HG03039 (cell line): ENCODE data around the gene NUDT4.
"Not testable (repeated sequence)": the region's sequence is repeated elsewhere in the genome, so short reads cannot be mapped to it uniquely, and the experiment has no call there.

Experiments used
- ATAC-seq: cut with Tn5 transposase; IDR thresholded peaks from one replicate; pipeline ENCODE4 v1.9.1; 2021; ENCODE audit warnings: mild to moderate bottlenecking, moderate library complexity; ENCODE audit not compliant: unreplicated experiment

The NUDT4 gene

GRCh38 chr12:93366422-93366821 lies 11.3 kb upstream of the NUDT4 start:
- ATAC-seq: no peak

DNA sequence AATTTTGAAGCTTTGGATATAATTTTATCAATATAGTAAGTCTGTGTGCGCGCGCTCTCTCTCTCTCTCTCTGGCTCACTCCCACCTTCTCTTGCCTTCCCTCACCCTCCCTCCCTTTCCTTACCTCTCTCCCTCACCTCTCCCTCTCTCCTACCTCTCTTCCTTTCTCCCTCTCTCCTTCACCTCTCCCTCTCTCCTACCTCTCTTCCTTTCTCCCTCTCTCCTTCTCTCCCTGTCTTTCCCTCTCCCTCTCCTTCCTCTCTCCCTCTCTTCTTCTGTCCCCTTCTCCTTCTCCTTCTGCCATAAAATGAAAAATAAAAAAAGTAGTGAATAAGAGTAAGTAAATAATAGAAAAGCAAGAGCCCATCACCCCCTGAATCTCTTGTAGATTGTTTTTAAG lies 9.0 kb upstream of the NUDT4 start:
- ATAC-seq: no peak

DNA sequence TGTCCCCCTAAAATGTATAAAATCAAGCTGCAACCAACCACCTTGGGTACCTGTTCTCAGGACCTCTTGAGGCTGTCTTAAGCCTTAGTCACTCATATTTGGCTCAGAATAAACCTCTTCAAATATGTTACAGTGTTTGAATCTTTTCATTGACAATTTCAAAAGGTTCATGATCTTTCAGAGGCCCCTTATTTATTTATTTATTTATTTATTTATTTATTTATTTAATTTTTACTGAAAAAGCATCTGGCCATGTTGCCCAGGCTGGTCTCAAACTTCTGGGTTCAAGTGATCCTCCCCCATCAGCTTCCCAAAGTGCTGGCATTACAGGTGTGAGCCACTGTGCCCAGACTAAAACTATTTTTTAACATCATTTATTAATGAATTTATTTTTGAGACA lies 8.2 kb upstream of the NUDT4 start:
- ATAC-seq: no peak

- no peak for ATAC-seq
These were observed 6.8 kb upstream of the NUDT4 start for GRCh38 chr12:93370947-93371346.

DNA sequence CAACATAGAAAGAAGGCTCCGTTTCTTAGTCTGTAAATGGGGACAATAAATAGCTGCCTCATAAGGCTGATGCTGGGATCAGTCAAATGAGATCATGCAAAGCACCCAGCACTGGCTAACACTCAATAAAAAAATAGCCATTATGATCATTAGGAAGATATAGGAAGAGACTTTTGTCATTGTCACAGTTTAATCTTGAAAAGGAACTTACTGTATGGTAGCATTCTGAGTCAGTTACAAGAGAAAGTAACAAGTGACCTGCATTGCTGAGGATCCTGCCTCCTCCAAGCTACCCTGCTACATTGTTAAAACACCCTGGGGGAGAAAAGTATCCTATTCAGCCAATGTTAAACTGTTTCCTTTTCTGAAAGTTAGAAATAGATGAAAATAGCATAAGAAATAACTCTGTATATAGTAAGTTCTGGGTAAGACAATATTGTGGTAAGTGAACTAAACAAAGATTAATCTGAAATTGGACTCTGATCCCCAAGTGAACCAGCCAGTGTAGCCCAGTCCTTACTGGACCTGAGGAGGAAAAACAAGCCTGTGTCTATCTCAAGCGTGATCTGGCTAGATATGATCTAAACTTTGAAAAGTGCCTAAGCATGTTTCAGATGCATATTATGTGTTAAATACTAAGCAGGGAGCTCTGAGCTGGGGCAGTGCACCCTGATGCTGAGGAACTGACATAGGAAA lies 3.6 kb upstream of the NUDT4 start:
- no peak for ATAC-seq

- ATAC-seq: no peak
These were observed 1.8 kb upstream of the NUDT4 start for GRCh38 chr12:93375906-93376305.

GRCh38 chr12:93376436-93377251 lies 1.1 kb upstream of the NUDT4 start:
- no peak for ATAC-seq

DNA sequence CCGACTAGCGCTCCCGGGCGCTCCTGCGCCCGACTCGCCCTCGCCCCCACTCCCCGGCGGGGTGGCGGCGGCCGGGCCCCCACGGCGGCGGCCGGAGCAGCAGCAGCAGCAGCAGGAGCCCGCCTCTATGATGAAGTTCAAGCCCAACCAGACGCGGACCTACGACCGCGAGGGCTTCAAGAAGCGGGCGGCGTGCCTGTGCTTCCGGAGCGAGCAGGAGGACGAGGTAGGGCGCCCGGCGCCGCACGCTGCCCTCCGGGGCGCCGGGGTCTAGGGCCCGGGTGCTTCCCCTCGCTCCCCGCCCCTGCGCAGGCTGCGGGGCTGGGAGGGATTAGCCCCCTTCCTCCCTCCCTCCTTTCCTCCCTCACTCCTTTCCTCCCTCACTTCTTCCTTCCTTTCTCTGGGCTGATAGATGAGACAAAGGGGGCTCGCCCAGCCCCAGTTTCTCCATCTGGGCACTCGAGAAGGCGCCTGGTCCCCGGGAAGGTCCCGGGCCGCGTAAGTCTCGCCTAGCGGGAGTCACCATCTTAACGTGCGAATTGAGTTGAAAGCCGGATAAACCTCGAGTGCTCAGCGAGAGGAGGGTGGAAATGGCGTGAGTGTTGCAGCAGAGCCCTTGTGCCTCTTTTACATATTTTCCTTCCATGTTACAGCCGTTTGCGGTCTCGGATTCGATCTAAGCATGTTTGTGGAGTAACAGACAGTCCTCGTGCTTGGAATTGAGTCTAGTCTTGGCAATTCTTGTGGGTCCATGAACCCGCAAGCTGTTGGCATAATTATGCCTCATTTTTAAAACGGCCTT lies 672 bp downstream of the NUDT4 start:
- ATAC-seq: peak; percentile 22

GRCh38 chr12:93378998-93379325 lies 1.2 kb downstream of the NUDT4 start:
- no peak for ATAC-seq

GRCh38 chr12:93379326-93379980 lies 1.7 kb downstream of the NUDT4 start:
- ATAC-seq: no peak

DNA sequence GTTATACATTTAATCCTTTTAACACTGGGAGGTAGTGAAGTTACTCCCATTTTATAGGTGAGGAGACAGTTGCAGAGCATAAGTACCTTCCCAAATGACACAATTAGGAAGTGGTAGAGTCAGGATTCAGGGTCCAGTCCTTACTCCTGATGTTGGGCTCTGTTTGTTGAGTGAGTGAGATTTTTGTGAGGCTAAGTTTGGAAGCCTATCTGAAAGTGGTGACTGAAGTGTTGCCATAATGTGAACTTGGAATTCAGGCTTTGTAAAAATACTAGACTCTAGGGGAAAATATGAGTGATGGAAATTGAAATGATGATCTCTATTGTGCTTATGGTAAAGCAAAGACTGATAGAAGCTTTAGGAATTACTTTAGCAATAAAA lies 2.2 kb downstream of the NUDT4 start:
- no peak for ATAC-seq

- ATAC-seq: no peak
These were observed 2.9 kb downstream of the NUDT4 start for GRCh38 chr12:93380480-93381121.

DNA sequence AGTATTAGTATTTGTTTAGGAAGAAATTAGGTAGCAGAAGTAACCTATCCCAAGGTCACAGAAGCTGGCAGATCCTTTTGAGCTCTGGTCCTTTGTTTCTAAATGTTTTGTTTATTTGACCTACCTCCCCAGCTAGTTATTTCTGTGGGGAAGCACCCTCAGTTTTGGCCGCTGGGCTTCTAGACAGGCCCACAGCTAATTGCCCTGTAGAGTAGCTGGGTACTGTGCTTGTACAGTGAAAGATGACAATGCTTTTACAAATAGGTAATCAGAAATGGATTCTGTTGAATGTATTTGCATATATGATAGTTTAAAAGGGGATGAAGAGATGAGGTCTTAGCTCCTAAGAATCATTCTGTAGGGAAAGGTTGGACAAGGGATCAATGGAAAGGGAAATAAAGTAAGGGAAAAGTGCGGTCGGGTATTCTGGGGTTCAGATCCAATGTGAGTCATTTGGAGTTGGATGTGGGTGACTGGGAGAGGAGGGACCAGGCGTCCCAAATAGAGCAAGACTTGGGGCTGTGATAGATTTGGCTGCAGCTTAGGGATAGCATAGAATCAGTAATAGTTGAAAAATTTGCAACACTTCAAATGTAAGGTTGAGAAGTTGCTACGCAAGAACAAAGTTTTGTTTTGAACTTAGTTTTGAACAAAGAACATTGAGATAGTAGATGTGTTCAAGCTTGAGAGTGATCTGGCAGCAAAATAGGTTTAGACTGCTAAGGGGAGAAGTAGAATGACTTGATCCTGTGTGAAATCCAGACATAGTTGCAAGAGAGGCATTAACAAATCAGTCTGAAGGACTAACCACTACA lies 3.6 kb downstream of the NUDT4 start:
- ATAC-seq: no peak

DNA sequence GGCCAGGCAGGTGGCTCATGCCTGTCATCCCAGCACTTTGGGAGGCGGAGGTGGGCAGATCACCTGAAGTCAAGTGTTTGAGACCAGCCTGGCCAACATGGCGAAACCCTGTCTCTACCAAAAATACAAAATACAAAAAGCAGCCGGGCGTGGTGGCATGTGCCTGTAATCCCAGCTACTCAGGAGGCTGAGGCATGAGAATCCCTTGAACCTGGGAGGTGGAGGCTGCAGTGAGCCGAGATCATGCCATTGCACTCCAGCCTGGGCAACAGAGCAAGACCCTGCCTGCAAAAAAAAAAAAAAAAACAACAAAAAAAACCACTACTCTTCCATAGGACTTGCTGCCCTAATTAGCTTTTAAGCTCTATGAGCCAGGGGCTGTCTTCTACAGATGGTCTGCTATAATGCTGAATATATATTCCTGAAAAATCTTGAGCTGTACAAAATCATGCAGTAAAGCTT lies 4.3 kb downstream of the NUDT4 start:
- ATAC-seq: not testable (repeated sequence)

DNA sequence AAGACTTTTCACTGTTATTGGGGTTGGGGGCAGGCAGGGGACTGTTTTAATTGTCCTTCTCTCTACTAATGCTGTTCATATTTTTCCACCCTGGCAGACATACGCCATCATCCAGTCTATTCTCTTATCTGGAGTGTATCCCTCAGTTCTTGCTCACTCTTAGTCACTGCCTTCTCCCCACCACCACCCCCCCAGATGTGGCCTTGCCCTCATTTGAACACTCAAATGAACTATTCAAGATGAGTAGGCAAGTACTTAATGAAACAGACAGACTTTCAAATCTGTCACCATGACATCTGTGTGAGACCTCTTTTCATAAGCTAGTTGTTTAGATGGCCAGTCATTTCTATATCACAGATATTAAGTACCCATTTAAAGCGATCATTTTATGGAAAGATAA lies 10.1 kb downstream of the NUDT4 start:
- ATAC-seq: no peak

GRCh38 chr12:93390031-93390430 lies 12.3 kb downstream of the NUDT4 start:
- ATAC-seq: no peak

- ATAC-seq: no peak
These were observed 13.0 kb downstream of the NUDT4 start for GRCh38 chr12:93390549-93391297.

DNA sequence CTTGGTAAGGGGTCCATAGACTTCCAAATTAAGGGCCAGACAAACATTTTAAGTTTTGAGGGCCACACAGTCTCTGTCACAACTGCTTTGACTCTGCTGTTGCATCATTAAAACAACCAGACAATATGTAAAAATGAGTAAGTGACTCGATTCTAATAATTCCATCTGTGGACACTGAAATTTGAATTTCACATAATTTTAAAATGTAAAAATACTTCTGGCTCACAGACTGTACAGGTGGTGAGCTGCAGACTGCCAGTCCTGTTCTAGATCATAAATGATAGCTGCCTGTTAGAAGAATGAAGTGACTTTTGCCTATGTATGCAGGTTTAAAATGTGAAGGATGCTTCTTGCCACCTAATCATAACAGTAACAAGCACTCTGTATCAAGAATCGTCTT lies 15.7 kb downstream of the NUDT4 start:
- no peak for ATAC-seq

GRCh38 chr12:93397412-93397811 lies 19.7 kb downstream of the NUDT4 start:
- no peak for ATAC-seq
